ENCODE measurements around the gene ADAMTSL1. TPM values are rescaled to one million over a fixed set of nuclear protein-coding genes. Genes with fewer than 3 reads are reported as not detected.

The ADAMTSL1 gene
- total and polyA plus RNA-seq, 2 of the 13 experiments (the other 11 are each of a cell fraction or from before 2014, with no cell fraction given), result not detected

GRCh38 chr9:18611971-18612370, 138.0 kb downstream of the ADAMTSL1 start:
- in situ Hi-C loops (cut with HindIII; ENCODE audit: extremely low pct_ligation_motif_present, low pct_unique_long_range_greater_than_20kb), result loop anchor here (10.0 kb wide), 1 partner anchor 57 kb away; no protein-coding TSS in a partner anchor
- Histone ChIP-seq H4K20me1 (ENCODE audit: insufficient read depth, low read length) (no peaks in the 10 kb centered on the region), H3K4me2 (ENCODE audit: low read depth, low read length) (no peak overlapping the region), H2AFZ (ENCODE audit: low read length) (no peak overlapping the region), H3K27ac (ENCODE audit: extremely low read length, insufficient read depth, low read length) (no peak overlapping the region), H3K36me3 (replicated peaks in 1 of 2; ENCODE audit: control insufficient read depth in 1 of 2, insufficient read depth in 2 of 2, low read length in 2 of 2) (no peaks in the 10 kb centered on the region), H3K9me3 (ENCODE audit: low read length) (no peaks in the 10 kb centered on the region), H3K4me1 (ENCODE audit: insufficient read depth, low read length) (no peaks in the 10 kb centered on the region), H3K79me2 (ENCODE audit: insufficient read depth, low read length) (no peaks in the 10 kb centered on the region), H3K4me3 (replicated peaks in 1 of 3; ENCODE audit: insufficient read depth in 1 of 3, low read depth in 2 of 3, low read length in 3 of 3) (no peak overlapping the region), H3K27me3 (ENCODE audit: control insufficient read depth in 1 of 2, insufficient read depth in 2 of 2, low read length in 2 of 2) (no peaks in the 10 kb centered on the region), H3K9ac (ENCODE audit: insufficient read depth, low read depth, low read length) (no peak overlapping the region)
- CTCF ChIA-PET (ENCODE audit: low intra/inter-chr PET ratio, low total read pairs), result no interaction called here
- POLR2A ChIA-PET, result no interaction called here
- TF ChIP-seq ARID3A (IDR thresholded peaks at IDR 0.05; ENCODE audit: low read depth, low read length), result no peak
- no peak for TF ChIP-seq ATRX (CRISPR knock-in tag; IDR thresholded peaks at IDR 0.05; ENCODE audit: borderline replicate concordance)
- TF ChIP-seq, protein P1, sequence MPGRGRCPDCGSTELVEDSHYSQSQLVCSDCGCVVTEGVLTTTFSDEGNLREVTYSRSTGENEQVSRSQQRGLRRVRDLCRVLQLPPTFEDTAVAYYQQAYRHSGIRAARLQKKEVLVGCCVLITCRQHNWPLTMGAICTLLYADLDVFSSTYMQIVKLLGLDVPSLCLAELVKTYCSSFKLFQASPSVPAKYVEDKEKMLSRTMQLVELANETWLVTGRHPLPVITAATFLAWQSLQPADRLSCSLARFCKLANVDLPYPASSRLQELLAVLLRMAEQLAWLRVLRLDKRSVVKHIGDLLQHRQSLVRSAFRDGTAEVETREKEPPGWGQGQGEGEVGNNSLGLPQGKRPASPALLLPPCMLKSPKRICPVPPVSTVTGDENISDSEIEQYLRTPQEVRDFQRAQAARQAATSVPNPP (CRISPR knock-in tag; IDR thresholded peaks at IDR 0.05), result no peak
- no peak for TF ChIP-seq ZNF468 (CRISPR knock-in tag; IDR thresholded peaks at IDR 0.05)
- TF ChIP-seq ZNF24 (IDR thresholded peaks at IDR 0.05), result no peak
- no peak for TF ChIP-seq KDM2A (CRISPR knock-in tag; IDR thresholded peaks at IDR 0.05; ENCODE audit: borderline replicate concordance, low read depth)
- TF ChIP-seq TFE3 (CRISPR knock-in tag; IDR thresholded peaks at IDR 0.05), result no peak
- TF ChIP-seq E2F5 (CRISPR knock-in tag; conservative IDR thresholded peaks at IDR 0.05), result no peak
- TF ChIP-seq MZF1 (CRISPR knock-in tag; IDR thresholded peaks at IDR 0.05; ENCODE audit: borderline replicate concordance), result no peak
- TF ChIP-seq ZNF383 (CRISPR knock-in tag; IDR thresholded peaks at IDR 0.05; ENCODE audit: borderline replicate concordance), result no peak
- TF ChIP-seq HOXA5 (CRISPR knock-in tag; IDR thresholded peaks at IDR 0.05), result no peak
- TF ChIP-seq, protein P2, sequence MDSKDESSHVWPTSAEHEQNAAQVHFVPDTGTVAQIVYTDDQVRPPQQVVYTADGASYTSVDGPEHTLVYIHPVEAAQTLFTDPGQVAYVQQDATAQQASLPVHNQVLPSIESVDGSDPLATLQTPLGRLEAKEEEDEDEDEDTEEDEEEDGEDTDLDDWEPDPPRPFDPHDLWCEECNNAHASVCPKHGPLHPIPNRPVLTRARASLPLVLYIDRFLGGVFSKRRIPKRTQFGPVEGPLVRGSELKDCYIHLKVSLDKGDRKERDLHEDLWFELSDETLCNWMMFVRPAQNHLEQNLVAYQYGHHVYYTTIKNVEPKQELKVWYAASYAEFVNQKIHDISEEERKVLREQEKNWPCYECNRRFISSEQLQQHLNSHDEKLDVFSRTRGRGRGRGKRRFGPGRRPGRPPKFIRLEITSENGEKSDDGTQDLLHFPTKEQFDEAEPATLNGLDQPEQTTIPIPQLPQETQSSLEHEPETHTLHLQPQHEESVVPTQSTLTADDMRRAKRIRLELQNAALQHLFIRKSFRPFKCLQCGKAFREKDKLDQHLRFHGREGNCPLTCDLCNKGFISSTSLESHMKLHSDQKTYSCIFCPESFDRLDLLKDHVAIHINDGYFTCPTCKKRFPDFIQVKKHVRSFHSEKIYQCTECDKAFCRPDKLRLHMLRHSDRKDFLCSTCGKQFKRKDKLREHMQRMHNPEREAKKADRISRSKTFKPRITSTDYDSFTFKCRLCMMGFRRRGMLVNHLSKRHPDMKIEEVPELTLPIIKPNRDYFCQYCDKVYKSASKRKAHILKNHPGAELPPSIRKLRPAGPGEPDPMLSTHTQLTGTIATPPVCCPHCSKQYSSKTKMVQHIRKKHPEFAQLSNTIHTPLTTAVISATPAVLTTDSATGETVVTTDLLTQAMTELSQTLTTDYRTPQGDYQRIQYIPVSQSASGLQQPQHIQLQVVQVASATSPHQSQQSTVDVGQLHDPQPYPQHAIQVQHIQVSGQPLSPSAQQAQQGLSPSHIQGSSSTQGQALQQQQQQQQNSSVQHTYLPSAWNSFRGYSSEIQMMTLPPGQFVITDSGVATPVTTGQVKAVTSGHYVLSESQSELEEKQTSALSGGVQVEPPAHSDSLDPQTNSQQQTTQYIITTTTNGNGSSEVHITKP (CRISPR knock-in tag; IDR thresholded peaks at IDR 0.05; ENCODE audit: low read depth), result no peak
- no peak for TF ChIP-seq ZNF44 (CRISPR knock-in tag; IDR thresholded peaks at IDR 0.05)
- DNase-seq (ENCODE audit: low spot score) (no peak), ATAC-seq (no peak), FAIRE-seq (no peak)
- intact Hi-C loops (cut with micrococcal nuclease; ENCODE audit: unreplicated experiment), result no loop called here
- no TSS peak for BruUV-seq (replicated peaks)

All from HepG2 (cell line).